ENCODE measurements around the gene CISD3.

CISD3 gene

DNA sequence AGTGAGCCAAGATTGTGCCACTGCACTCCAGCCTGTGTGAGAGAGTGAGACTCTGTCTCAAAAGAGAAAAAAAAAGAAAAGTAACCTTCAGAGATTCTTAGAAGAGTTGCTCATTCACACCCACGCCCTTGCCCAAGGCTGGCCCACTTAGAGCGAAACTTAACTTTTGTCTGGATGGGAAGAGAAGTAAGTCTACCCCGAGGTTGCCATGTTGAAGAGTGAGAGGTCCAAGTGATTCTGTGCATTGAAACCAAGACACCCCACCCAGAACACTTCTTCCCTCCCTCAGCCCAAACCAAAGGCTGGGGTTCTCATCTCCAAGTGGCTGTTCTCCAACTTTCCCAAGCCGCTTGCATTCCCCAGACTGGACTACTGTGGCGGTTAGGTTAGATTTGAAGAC, 2.4 kb upstream of the CISD3 start:
- no peak for DNase-seq (ENCODE audit: low read depth, low spot score)

DNA sequence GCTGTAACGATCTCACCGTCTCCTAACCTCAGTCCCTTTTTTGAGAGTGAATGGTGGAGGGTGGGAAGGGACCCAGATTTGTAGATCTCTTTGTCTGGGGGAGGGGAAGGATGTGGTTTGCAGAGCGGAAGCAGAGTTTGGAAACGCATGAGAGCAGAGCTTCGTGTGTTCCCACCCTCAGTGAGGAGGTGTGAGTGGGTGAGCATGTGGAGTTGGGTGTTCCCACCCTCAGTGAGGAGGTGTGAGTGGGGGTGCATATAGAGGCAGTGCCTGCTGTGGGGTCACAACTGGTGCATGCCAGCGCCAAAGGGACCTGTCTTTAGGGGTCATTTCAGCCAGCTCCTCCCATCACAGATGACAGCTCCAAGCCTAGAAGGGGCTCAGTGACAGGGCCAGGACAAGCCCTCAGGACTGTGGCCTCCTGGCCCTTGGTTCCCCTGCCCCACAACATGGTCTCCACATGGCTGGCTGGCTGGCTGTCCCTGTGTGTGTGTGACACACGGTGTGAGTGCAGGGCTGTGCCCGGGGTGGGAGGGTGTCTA, 1.8 kb upstream of the CISD3 start:
- no peak for DNase-seq (ENCODE audit: low read depth, low spot score)

DNA sequence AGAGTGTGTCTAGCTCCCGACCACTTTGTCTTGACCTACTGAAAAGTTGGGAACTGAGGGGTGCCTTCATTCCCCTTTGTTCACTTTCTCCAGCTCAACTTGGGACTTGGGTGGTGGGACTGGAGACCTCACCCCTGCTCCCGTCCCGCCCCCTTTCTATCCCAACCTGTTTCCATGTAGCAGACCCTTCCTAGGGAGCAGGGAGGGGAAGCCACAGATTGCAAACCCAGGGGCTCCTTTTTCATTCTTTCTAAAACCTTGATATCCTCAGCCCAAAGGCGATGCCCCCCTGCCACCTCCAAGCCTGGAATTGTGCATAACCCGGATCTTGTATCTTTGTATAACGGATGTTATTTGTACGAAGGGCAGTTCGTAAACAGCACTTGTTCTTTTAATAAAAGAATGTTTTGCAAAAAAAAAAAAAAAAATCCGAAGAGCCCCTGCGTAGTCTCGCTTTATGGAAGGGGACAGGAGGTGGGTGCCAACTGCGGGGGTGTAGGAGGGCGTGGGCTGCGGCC, 714 bp upstream of the CISD3 start:
- no peak for DNase-seq (ENCODE audit: low read depth, low spot score)

DNA sequence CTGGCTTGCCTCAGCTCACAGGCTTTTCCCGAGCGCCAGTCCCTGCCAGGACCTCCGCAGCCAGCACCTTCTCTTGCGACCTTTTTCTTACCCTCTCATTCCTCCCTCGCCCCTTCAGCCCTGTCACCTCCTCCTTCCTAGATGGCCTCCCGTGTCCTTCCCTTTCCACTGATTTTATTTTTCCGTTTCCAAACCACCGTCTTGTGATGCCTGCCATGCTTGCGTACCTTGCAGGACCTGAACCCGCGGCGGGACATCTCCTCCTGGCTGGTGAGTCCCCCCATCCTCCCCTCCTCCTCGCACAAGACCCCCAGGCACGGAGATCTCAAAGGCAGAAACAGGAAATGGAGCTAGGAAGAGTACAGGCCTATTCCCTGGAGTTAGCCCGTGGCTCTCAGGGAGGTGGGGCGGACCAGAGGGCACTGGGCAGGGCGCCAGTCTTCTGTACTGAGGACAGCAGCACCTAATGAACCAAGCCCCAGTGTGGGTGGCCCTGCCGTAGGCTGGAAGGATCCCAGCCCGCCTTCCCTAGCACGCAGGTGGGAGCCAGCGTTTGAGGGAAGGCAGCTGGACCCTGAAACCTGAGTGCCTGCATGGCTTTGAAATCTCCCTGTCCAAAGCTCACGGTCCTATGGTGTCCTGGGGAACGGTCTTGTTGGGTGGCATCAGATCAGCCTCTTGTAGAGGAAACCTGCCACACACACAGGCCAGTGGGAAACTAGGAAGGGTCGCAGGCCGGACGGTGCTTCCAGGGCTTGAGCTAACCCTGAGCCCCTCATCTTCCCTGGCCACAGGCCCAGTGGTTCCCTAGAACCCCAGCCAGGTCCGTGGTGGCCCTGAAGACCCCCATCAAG, 612 bp downstream of the CISD3 start:
- peak; percentile 70 for DNase-seq (ENCODE audit: low read depth, low spot score)

DNA sequence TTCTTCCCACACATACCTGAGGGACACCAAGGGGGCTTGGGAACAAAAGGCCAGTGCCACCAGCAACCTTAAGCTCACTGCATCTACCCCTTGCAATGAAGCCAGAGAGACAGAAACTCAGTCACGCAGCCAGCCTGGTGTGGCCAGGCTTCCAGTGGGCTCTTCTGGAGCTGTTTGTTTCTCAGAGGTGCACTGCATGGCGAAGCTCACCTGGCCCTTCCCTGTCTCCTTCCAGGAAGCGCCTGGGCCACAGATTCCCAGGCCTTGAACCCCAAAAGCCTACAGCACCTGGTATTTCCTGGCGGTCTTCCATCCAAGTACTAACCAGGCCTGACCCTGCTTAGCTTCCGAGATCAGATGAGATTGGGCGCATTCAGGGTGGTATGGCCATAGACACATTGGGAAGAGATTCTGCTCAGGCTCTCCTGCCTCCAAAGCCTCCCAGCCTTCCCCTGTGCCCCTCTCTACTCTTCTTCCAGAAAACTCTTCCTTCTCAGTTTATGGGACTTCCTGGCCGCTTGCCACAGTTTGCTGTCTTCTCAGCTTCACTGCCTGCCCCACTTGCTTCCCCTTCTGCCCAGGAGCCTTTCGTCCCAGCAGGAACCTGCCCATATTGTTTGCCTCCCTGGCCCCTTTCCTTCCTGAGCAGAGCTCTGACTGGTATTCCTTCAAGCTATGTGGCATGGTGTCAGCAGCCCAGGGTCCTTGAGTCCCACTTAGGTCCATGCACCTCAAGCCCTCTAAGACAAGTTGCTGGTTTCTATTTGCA, 1.6 kb downstream of the CISD3 start:
- DNase-seq (ENCODE audit: low read depth, low spot score), result no peak

DNA sequence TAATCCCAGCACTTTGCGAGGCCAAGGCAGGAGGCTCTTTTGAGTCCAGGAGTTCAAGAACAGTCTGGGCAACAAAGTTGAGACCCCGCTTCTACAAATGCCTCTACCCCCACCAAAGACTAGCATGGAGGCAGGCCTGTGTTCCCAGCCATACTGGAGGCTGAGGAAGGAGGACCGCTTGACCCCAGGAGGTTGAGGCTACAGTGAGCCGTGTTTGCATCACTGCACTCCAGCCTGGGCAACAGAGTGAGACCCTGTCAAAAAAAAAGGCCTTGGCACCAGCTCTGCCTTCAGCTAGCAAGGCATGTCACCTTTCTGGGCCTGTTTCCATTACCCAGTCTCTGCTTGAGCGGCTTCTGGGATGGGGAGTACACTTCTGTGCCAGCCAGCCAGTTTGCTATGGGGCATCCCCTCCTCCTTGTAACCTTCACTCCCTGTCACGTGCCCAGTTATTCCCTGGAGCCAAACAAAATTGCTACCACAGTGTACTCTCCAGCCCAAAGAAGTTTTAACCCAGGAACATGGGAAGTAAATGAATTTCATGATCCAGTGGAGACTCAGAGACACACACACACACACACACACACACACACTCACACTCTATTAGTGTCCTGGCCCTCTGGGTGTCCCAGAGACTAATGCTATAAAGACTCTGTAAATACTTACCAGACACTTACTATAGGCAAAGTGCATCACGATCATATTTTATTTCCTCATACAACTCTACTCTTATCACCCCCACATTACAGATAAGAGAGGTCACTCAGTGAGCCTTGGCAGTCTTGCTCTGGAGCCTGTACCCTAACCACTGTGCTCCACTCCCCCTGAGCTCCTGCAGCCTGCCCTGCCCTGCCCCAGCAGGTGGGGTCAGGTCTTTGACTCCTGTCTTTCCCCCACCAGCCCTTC, 2.5 kb downstream of the CISD3 start:
- no peak for DNase-seq (ENCODE audit: low read depth, low spot score)

DNA sequence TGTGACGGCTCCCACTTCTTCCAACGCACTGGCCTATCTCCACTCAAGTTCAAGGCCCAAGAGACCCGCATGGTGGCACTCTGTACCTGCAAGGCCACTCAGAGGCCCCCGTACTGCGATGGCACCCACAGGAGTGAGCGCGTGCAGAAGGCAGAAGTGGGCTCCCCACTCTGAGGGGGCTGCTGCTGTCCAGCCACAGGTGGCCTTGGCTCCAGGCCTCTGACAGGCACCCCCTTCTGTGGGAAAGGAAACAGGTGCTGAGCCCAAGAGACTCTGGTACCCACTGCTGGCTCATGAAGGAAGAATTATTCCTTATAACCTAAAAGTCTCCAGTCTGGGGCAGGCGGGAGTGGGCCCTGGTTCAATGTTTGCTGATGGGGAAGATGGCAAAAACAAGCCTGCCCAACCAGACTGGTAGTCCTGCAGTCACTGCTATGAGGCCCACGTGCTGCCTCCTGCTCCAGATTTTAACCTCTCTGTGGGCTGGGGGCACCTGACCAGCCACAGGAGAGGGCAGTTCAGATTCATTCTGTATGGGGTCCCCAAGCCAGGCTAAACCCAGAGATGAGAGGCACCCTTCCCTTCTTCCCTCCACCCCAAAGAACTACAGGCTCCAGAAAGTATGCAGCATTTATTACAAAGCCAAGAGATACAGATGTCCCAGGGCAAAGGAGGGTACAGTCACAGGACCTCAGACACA, 3.3 kb downstream of the CISD3 start:
- no peak for DNase-seq (ENCODE audit: low read depth, low spot score)

DNA sequence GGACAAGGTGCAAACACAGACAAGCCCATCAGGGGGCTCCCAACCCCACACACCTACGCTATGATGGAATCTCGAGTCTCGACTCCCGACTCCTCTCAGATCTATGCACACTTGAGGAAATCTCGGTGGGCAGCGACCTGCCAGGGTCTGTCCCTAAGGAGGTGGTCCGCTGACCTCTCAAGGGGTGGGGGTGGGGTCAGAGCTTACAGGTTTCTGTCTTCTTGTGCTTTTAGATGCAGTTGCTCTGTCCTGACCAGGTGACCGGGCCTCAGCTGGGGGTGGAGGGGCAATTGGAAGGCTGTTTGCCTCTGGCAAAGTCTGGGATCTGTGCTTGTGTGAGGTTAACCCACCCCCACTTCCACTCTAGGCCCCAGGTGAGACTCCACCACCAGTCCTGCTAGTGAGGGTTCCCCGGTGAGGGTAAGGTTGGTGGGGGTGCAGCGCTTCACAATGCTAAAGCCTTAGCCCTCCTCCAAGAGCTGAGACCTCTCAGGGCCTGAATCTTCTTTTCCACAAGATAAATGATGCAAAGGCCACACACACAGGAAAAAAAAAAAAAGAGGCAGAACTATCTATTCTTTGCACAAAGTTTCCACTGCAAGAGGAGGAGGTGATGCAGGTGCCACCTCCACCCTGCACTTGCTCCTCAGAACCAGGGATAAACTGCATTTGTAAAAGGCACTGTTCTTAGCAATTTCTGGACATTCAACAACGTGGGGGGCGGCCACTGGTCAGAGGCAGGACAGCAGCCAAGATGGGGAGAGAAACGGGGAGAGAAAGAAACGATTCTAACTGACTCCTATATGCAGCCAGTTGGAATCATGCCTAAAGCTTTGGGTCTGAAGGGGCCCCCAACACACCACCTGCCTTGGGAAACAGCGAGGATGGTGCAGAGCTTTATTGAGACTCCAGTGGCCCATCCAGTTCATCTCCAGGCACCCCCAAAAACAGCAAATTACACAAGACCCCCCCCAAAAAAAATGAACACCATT, 4.1 kb downstream of the CISD3 start:
- peak; percentile 49 for DNase-seq (ENCODE audit: low read depth, low spot score)

DNA sequence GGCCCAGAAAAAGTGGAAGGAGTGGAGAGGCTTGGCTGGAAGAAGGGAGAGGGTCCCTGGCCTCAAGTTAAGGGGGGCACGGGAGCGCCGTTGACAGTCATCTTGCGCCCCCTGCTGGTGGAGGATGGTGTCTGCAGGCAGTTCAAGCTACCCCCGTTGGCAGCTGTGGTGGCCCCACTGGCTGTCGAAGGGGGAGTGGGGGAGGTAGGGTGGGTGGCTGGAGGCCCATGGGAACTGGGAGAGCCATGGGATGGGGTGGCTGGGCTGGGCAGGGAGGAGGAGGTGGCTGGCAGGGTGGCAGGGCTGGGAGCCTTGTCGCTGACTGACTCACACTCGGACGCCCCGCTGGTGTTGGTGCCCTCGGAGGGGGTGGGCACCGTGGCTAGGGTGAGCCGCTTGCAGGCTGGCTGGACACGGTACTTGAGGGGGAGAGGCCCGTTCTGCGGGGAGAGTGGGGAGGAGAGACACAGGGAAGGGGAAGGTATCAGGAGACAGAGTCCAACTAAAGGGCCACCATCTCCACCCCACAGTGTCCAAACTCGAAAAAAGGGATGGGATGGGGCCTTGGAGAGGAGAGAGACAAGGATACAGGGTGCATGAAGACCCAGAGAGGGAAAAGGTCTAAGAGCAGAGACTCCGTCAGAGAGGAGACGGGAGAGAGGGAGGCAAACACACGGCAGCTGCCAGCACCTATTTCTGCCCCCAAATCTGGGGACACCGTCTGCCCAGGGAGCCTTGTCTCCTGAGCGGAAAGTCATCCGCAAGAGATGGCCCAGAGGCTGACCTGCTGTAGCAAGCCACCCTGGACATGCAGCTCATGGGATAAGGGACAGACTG, 5.2 kb downstream of the CISD3 start:
- peak; percentile 59 for DNase-seq (ENCODE audit: low read depth, low spot score)

DNA sequence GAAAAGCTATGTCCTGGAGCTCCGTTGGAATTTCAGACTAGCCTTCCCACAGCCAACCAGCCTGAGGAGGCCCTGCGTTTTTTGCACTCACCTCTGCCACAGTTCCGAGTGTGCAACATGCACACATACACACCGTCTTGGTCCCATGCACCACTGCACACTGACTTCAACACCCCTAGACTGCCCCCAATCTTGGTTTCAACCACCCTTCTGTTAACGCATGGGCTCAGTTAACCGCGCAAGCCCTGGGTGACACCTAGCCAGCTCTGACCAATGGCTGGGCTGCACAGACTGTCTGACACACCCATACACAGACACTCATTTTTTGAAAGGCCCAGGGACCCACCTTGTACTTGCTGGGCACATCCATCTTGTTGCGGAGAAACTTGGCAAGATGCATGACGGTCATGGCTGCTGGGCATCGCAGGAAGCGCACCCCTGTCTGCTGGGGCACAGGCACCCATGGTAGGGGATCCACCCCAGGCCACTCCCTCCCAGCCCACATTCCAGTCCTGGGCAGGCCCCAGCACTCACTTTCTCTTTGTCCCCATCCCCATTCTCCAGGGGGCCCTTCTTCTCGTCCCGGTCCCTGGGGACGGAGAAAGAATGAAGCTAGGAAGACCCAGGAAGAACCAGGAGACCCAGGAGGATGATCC, 8.0 kb downstream of the CISD3 start:
- no peak for DNase-seq (ENCODE audit: low read depth, low spot score)

DNA sequence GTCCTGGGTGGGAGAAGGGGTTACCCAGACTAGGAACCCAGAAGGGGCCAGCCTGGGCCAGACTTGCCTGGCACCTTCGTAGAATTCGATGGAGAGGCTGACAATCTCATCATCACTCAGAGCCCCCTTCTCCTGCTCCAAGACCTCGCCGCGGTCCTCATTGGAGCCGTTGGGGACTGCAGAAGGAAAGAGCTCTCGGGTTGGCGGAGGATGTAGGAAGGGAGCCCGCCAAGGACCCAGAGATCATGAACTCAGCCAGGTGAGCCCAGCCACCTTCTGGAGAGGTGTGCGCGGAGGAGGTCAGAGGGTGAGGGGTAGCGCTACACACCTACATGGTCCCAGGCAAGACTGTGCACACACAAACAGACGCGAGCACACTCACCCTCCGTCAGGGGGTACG, 8.5 kb downstream of the CISD3 start:
- no peak for DNase-seq (ENCODE audit: low read depth, low spot score)

DNA sequence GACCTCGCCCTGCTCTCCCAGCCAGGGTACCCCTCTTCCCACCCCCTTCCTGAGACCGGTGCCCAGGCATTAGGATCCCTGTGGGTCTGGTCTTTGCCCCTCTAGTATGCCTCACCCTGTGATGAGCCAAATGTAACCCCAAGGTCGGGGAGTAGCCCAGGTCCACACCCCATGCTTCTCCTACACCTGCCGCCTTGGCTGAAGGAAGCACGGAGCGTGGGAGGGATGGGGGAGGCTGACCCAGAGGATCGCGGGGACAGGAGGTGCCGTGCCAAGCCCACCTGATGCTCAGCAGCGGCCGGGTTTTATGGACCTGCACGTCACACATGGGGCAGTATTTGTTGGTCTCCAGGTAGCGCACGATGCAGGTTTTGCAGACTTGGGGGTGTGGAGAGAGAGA, 9.2 kb downstream of the CISD3 start:
- no peak for DNase-seq (ENCODE audit: low read depth, low spot score)

DNA sequence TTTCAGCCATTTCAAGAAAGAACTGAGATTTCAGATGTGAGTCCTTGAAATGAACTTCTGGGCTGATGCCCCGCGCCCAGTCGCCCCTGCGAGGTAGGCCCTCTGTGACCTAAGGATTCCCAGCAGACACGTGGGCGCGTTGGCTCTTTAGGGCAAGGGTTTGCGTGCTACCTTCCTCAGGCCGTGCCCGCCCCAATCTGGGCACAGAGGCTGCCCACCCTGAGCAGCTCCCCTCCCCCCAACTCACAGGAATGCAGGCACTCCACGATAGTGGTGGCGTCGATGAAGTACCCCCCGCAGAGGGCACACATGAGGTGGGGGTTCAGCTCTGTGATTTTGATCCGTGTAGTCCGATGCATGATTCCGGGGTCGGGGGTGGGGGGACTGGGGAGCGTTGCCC, 9.9 kb downstream of the CISD3 start:
- DNase-seq (ENCODE audit: low read depth, low spot score), result no peak

DNA sequence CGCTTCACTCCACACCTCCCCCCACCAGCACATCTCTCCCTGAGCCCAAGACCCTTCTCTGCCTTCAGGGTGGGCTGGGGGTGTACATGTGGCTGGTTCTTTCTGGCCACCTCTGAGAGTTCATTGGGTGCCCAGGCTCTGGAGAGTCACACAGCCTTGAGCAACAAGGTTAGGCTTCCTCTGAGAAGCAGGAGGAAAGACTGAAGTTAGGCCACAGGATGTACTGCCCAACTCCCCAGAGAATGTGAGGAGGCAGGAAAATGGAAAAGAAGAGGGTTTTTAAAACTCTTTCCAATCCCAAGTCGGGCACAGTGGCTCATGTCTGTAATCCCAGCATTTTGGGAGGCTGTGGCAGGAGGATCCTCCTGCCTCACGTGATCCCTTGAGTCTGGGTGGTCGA, 10.7 kb downstream of the CISD3 start:
- DNase-seq (ENCODE audit: low read depth, low spot score), result no peak

DNA sequence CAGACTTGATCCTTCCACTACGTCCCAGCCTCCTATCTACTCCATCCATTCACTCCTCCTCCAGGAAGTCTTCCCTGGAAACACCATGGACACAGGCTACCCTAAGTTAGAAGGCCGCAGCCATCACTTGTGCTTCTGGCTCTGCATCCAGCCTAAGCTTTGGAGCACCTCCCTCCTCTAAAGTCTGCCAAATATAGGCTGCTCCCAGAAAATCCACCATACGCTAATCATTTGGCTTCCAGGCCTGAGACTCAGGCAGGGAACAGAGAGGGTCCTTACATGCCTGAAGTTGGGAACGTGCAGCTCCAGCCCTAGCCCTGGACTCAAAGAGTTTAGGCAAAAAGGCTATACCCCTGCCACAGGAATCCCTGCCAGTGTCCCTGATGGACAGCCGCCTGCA, 11.3 kb downstream of the CISD3 start:
- DNase-seq (ENCODE audit: low read depth, low spot score), result no peak

DNA sequence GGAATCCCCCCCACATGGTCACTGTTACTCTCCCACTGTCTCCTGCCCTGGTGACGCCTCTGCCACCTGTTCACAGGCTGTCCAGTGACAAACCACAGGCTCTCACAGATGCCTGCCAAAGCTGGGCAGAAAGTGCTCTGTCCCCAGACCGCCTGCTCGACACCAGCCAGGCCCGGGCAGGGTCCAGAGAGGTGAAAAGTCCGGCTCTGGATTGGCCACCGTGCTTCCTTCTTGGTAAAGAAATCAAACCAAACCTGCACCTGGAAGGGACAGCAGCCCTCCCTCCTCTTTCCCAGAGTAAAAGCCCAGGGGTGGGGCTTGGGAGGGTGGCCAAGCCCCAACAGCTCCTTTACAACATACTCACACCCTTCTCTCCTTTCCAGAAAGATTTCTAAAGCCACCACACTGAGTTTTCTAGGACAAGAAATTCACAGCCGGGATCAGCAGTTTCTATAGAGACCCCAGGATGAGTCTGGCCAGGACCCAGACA, 11.8 kb downstream of the CISD3 start:
- no peak for DNase-seq (ENCODE audit: low read depth, low spot score)

DNA sequence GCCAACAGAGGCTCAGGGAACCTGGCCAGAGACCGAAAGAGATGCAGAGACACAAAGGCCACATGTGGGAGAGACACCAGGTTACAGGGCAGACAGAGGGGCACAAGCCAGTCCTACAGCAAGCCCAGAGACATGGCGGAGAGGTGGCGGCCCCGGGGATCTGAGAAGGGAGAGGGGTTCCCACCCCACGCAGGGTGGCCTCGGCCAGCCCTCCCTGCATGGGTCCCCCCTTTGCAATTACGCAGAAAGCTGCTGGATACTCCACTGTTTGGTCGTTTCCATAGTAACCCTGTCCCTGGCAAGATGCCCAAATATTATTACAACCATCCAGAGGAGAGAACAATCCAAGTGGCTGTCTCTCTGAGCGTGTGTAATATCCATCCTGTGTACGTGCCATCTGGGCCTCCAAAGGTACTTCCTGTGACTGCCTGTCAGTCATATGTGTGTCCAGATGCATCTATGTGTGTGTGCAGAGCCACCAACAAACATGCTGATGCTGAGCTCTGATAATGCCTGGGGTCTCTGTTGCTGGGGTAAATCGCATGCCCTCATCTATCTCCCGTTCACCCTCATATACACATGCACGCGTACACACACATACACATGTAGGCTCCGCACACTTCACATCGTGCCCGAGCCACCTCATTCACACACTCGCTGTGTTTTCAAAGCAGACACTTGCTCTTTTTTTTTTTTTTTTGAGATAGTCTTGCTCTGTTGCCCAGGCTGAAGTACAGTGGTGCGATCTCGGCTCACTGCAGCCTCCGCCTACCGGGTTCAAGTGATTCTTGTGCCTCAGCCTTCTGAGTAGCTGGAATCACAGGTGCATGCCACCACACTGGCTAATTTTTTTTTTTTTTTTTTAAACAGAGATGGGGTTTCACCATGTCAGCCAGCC, 12.5 kb downstream of the CISD3 start:
- no peak for DNase-seq (ENCODE audit: low read depth, low spot score)

Data from ELF-1 (cell line).